Panc1 (cell line): ENCODE data around the gene PCBD2.

ENCODE experiments used
- CTCF ChIP-seq: fragments of 450-650 bp; IDR thresholded peaks from 2 replicates; pipeline ENCODE4 v1.5.1; 2017; ENCODE audit warnings: mild to moderate bottlenecking
- REST ChIP-seq, 2 experiments: IDR thresholded peaks; 2 replicates each; pipeline ENCODE4 v1.6.1; 2011 to 2012; ENCODE audit warnings: low read depth in 2 of 2, control low read depth in 1 of 2, low read length in 1 of 2, mild to moderate bottlenecking in 1 of 2, moderate library complexity in 1 of 2; ENCODE audit not compliant: insufficient read depth in 1 of 2
- TCF7L2 ChIP-seq: IDR thresholded peaks from 2 replicates; pipeline ENCODE4 v1.6.1; 2011; ENCODE audit warnings: mild to moderate bottlenecking, low read depth, low read length, inconsistent platforms

- no peak for TF ChIP-seq TCF7L2
- TF ChIP-seq REST (IDR thresholded peaks at IDR 0.05; ENCODE audit: insufficient read depth in 1 of 2, low read depth in 2 of 2, low read length in 1 of 2) = no peak
- no peak for TF ChIP-seq CTCF
These were observed 91.0 kb downstream of the PCBD2 start for GRCh38 chr5:134995850-134996402.
